Activated CD4-positive, alpha-beta T cell treated with anti-CD3 and anti-CD28 coated beads, Interleukin-2, amount 50 U/mL, for 48 hours (primary cell): Measurements from ENCODE around the gene TMSB10.
"Not testable (repeated sequence)": the region's sequence is repeated elsewhere in the genome, so short reads cannot be mapped to it uniquely, and the experiment has no call there.

Source experiments
- DNase-seq, 2 experiments: peaks; one replicate each; pipeline ENCODE4 v3.0.0-alpha.2; 2020

The TMSB10 gene

DNA sequence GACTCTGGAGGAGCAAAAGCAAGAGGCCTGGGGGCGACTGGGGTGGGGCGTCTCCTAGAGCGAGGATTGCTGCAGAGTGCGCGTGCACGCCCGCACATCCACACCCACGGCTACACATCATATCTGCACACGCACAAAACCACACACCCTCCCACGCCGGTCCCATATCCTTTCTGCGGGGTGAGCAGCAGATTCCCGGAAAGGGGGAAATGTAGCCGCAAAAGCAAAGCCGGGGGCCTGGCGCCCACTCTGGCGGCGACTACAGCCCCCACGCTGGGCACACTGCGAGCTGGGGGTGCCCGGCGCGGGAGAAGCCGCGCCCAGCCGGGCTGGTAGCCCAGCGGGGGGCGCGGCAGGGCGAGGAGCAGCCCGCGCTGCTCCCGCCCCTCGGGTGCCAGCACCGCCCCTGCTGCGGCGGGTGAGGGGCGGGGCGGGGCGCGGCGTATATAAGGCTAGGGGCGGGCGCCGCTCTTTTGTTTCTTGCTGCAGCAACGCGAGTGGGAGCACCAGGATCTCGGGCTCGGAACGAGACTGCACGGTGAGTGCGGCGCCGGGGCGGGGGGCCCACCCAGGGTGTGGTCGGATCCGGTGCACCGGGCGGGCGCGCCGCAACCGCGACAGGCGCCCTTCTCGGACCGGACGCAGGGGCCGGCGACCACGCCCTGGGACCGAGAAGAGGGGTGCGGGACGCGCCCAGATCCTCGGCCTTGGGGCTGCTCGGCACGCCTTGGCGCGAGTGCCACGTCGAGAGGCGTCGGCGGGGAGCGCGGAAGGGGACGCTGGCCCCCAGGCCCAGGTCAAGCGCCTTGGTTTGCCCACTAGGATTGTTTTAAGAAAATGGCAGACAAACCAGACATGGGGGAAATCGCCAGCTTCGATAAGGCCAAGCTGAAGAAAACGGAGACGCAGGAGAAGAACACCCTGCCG is at the start of gene TMSB10:
TSS of gene TMSB10 (plus strand) at position 476 of the 927 bp plus-strand sequence.
- DNase-seq = peak; percentile 84 to 88

DNA sequence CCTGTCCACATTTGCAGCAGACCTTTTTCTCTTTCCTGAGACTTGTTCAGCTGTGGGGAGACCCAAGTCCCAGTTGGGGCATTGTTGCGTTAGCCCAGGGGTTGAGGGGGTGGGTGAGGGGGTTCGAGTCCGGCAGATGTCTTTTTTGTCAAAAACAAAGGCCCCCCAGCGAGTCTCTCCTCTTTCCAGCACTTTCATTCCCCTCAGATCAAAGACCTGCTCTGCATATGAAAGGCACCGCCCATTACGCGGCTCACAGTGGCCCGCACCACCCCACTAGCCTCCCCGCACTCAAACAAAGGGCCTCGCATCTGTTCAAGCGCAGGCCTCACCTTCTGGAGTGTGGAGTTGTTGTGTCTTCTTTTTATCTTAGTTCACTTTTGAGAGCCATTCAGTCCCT is 49.7 kb upstream of the TMSB10 start:
- peak in 1 of 2 experiments; percentile 17 for DNase-seq

DNA sequence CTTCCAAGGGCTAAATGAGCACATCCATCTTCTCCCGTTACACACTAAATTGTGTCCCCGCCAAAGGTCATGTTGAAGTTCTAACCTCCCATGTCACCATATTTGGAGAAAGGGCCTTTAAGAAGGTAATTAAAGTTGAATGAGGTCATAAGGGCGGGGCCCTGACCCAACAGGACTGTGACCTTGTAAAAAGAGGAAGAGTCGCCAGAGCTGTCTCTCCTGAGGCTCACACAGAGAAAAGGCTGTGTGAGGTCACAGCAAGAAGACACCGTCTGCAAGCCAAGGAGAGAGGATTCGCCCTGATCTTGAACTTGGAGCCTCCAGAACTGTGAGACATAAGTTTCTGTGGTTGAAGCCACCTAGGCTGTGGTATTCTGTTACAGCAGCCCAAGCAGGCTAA is 48.7 kb upstream of the TMSB10 start:
- peak in 1 of 2 experiments; percentile 55 for DNase-seq

DNA sequence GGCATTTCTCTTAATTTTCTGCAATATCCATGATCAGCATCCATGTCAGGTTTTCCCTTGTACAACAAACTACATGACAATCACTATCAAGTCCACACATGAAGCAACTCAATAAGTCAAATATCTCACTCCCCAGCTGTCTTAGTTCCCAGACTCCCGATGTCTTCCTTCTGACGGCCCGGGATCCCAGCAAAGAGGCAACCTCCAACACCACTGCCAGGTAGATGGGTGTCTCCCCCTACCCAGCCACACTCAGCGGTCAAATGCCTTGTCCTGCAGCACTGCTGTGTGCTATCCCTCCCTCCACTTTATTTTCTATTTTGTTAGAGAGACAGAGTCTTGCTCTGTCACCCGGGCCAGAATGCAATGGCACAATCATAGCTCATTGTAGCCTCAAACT is 47.9 kb upstream of the TMSB10 start:
- DNase-seq = no peak

DNA sequence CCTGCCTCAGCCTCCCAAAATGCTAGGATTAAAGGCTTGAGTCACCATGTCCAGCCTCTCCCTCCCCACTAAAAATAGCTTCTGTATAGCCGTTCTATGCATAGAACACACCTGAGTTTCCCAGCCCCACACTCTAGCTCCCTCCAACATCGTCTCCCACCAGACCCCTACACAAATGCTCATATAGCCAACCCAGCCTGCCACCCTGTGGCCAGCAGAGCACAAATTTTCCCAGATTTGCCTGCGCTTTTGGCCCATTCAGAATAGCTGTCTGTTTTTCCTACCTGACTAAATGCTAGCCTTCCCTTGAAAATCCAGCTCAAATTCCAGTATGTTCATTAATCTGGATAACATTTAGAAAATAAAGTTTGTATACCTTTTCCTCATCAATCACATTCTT is 47.3 kb upstream of the TMSB10 start:
- no peak for DNase-seq

DNA sequence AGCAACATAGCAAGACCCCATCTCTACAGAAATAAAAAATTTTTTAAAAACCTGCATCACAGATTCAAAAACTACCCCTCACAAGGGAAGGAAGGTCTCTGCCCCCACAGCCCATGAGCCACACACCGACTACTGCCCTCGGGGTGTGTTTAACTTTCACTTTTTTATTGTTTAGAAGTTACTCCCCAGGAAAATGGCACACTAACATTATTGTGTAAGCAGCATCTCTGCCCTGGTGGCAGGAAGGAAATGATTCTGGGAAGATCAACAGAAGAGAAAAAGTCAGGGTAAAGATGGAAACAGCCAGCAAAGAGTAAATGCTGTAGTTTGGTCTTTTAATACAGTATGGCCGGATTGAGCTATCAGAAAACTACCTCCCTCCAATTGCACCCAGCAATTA is 46.5 kb upstream of the TMSB10 start:
- DNase-seq = no peak

DNA sequence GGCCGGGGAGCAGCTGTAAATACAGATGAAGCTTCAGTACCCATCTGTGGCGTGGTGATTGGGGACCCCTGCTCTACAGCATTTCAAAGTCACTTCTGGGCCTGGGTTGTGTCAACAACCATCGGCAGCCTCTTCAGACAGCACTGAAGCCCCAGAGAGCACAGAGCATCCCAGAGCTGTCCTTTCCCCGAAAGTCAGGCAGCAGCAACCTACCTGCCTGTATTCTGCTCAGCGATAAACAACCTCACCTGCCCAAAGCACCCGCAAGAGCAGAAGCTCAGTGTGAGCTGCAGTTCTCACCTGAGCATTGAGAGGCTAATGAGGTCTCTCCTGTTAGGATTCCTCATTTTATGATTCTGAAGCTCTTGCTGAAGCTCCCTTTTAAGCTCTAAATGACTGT is 43.9 kb upstream of the TMSB10 start:
- no peak for DNase-seq

DNA sequence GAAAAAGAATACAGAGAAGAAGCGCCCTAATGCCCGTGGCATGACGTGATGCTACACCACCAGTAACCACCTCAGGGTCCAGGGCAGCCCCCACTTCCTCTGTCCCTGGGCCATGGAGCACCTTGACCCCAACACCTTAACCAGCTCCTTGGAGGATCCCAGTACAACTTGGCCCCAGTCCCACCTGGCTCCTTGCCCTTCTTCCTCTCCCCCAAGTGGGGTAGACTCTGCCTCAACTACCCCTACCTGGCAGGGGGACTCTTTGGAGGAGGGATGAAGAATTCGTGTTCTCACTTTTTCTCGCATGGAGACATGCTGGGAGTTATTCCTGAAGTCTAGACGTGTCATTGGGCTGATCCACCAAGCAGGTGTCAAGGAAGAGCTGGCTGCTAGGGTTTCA is 43.5 kb upstream of the TMSB10 start:
- DNase-seq = peak in 1 of 2 experiments; percentile 3

DNA sequence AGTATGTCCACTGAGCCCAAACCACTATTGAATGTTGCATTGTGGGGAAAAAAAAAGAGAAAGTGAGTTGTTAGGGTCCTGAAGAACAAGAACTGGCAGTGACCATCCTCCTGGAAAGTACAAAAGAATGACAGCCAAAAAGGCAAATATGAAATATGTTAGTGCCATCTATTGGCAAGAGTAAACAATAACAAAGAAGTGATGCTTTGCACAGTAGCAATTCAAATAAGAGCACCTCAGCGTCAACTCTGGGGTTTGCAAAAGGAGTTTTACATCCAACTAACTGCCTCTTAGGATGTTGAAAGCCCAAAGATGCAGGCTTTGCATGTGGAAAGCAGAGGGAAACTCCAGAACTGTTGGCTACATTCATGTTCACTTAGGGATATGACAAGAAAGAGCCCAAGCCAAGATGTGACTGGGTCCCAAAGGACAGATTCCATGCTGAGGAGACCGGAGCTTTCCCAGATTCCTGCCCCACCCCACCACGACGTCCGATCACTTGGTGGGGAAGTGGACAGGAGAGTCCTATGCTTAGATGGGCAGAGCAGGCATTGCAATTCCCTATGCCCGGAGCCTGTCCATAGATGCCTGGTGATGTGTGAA is 40.2 kb upstream of the TMSB10 start:
- no peak for DNase-seq

DNA sequence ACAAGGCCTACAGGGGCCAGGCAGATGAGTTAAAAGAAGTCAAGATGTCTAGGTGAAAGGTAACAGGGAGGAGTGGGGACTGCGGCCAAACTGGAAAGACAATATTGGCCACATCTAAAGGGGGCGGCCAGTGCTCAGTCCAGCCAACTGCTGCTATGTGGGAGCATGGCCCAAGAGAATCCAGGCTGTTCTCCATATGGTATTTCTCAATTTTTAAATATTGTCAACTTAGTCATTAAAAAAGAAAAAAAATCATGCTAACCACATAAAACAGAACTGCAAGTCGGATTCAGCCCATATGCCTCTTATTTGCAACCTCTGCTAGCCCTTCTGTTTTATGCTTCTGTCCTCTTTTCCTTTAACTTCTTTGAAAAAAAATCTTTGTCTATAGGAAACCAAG is 39.3 kb upstream of the TMSB10 start:
- DNase-seq = no peak

DNA sequence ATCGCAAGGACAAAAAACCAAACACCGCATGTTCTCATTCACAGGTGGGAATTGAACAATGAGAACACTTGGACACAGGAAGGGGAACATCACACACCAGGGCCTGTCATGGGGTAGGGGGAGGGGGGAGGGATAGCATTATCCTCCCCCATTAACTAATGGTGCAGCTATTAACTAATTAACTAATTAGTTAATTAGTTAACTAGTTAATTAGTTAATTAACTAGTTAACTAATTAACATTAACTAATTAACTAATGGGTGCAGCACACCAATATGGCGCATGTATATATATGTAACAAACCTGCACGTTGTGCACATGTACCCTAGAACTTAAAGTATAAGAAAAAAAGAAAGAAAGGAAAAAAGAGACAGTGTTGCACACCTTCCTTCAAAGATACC is 37.1 kb upstream of the TMSB10 start:
- not testable (repeated sequence) for DNase-seq

DNA sequence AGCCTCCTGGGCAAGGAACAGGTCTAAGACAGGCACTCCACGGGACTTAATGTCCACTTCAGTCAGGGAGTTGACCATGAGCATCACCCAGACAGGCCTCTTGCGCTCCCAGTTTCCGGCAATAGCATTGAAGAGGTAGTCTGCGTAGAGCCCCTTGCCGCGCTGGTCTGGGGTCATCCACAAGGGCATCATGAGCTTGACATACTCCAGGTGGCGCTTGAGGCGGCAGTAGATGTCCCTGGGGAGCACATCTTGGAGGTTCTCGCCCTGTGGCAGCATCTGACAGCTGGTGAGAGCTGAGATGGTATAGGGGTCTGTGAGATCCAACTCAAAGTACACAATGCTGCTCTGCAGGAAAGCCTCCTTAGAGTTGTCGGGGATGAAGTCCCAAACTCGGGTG is 35.1 kb upstream of the TMSB10 start:
- DNase-seq = peak in 1 of 2 experiments; percentile 4

DNA sequence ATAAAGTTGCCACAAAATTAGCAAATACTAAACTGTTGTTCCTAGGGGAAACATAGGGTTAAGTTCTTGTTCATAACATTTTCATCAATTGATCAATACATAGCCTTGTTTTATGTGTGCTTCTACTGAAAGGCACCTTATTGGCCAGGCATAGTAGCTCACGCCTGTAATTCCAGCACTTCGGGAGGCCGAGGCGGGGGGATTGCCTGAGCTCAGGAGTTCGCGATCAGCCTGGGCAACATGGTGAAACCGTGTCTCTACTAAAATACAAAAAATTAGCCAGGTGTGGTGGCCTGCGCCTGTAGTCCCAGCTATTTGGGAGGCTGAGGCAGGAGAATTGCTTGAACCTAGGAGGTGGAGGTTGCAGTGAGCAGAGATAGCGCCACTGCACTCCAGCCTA is 32.8 kb upstream of the TMSB10 start:
- peak in 1 of 2 experiments; percentile 2 for DNase-seq

DNA sequence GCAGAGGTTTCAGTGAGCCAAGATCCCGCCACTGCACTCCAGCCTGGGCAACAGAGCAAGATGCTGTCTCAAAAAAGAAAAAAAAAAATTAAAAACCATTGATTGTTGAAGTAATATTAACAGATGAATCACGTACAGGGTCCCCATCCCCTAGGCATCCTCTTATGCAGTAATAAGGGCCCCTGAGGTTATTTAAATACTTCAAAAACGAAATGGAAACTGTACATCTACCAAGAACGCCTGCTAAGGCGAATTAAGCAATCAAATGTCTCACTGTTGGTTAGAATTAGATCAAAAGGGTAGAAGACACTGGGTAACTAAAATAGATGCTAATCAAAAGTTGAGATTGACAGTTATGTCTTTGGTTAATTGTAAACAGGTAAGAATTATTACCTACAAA is 32.1 kb upstream of the TMSB10 start:
- DNase-seq = peak in 1 of 2 experiments; percentile 2

DNA sequence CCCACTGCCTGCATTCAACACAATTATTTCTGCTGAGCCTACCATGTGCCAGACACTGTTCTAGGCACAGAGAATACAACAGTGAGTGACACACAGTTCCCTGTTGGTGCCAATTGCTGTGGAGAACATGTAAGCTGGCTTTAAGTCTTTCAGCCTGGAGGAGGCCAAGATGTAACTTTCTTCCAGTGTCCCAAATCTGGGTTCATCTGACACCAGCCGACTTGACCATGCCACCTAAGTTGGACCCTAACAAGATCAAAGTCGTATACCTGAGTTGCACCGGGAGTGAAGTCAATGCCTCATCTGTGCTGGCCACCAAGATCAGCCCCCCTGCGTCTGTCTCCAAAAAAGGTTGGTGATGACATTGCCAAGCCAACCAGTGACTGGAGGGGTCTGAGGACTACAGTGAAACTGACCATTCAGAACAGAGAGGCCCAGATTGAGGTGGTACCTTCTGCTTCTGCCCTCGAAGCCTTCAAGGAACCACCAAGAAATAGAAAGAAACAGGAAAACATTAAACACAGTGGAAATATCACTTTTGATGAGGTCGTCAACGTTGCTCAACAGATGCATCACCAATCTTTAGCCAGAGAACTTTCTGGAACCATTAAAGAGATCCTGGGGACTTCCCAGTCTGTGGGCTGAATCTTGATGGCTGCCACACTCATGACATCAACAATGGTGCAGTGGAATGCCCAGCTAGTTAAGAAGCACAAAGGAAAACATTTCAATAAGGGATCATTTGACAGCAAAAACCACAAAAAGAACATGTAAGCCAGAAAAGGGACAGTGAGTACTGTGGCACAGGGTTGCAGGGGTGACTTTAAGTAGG is 30.9 kb upstream of the TMSB10 start:
- peak in 1 of 2 experiments; percentile 23 for DNase-seq

DNA sequence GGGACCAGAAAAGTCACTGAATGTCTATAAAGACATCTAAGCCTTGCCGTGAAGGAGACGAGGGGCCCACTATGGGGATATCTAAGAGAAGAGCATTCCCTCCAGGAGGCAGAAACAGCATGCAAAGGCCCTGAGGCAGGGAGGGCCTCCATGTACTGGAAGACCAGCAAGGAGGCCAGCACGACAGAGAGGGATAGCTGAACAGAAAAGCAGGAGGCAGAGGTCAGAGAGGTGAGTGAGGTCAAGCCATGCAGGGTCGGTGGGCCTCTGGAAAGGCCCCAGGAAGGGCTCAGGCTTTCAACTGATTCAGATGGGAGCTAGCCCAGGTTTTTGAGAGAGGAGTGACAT is 30.3 kb upstream of the TMSB10 start:
- DNase-seq = no peak

DNA sequence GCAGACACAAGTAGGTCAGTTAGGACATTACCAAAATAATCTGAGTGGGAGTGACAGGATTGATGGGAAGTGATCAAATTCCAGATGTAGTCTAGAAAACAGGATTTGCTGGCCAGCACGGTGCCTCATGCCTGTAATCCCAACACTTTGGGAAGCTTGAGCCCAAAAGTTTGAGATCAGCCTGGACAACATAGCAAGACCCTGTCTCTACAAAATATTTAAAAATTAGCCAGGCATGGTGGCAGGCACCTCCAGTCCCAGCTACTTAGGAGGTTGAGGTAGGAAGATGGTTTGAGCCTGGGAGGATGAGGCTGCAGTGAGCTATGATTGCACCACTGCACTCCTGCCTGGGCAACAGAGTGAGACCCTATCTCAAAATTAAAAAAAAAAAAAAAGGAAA is 29.8 kb upstream of the TMSB10 start:
- DNase-seq = not testable (repeated sequence)

DNA sequence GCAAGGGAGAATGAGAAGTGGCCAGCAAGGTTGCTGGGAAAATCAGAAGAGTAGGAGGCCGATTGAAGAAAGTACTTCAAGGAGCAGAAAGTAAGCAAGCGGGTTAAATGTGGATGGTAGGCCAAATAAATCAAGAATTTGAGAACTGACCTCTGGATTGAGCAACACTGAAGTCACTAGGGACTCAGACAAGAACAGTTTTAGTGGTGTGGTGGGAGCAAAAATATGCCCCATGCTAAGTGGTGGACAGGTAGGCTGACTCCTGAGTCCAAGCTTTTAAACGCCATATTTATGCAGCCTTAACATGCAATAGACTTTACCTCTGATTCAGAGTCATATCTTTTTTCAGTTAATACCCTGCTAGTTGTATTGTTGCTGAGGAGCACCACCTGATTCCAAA is 29.1 kb upstream of the TMSB10 start:
- no peak for DNase-seq

DNA sequence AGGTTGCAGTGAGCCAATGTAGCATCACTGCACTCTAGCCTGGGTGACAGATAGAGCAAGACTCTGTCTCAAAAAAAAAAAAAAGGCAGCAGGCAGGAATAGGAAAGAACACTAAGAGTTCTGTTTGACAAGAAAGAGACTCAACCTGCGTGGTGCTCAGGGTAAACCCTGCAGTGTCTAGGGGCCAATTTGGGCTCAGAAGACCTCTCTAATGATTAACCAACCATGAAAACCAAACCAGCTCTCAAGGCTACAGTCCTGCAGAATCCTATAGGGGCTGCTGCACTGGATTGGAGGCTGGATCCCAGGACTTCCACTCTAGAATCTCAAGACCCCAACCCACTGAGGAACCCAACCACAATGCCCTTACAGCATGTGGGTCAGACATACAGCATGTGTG is 27.0 kb upstream of the TMSB10 start:
- DNase-seq = no peak

DNA sequence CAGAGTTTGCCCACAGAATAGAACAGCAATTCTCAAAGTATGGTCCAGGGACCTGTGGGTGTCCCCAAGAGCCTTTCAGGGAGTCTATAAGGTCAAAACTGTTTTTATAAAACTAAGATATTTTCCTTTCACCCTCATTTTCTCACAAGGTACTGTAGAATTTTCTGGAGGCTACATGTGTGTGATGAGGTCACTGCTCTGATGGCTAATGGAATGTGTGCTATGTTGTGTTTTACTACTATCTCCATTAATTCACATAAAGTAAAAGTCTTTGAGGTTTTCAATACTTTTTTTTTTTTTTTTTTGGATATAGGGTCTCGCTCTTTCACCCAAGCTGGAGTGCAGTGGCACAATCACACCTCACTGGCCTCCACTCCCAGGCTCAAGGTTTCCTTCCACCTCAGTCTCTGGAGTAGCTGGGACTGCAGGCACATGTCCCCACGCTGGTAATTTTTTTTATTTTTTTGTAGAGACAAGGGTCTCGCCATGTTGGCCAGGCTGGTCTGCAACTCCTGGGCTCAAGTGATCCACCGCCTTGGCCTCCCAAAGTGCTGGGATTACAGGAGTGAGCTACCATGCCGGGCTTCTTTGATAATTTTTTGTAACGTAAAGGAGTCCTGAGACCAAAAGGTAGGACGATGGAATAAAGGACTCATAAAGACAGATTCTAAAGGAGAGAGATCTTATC is 26.4 kb upstream of the TMSB10 start:
- no peak for DNase-seq

DNA sequence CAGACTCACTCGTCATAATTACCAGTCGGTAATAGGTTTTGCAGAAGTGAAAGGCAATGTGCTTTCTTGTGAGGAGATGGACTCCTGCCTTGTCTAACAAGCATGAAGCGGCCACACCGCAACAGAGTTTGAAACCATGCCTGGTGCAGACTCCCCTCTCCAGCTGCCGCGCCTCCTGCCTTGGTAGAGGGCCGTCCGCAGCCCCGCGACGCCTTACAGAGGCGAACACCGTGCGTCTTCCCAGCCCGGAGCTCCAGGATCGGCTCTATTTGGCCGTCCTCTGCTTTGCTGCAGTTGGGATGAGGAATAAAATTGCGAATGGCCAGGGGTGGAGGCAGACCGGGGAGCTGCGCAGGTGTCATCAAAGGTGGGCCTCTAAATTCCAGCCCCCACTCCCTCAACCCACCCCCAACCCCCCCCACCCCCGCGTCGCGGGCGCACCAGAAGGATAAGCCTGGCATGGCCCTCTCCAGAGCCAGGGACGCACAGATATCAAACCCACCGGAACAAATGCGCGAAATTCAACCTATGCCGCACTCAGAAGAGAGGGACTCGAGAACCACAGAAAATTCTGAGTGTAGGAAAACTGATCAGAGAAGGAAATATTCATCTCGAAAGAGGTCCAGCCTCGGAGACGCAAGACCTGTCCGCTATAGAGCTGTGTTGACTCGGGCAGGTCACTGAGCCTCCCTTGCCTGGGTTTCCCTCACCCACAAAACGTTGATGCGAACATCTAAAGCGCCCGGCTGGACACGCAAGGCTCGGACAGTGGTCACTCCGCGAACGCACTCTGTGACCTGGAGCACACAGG is 25.7 kb upstream of the TMSB10 start:
- DNase-seq = peak in 1 of 2 experiments; percentile 51

DNA sequence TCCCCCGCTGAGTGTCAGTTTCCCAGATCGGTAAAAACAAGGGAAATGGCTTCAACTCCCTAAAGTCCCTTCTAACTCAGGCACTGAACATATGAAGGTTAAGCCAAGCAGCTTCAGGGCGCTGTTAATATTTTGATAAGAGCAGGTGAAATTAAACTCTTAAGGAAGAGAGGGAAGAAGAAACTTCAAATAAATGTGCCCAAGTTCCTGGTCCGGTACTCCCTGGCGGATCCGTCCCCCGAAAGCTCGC is 25.1 kb upstream of the TMSB10 start:
- DNase-seq = no peak
